HFF-Myc (cell line): Measurements from ENCODE around the gene PLSCR1.
"Not testable (repeated sequence)": the region's sequence is repeated elsewhere in the genome, so short reads cannot be mapped to it uniquely, and the experiment has no call there.

ENCODE experiments used
- DNase-seq: peaks from one replicate; pipeline ENCODE4 v3.0.0-alpha.2; 2011; ENCODE audit warnings: low read depth; ENCODE audit errors: extremely low read depth
- H3K4me3 ChIP-seq: replicated peaks from 2 replicates; pipeline ENCODE4 v1.5.1; 2011; ENCODE audit warnings: low read depth, mild to moderate bottlenecking, control low read depth, low read length
- TF ChIP-seq, protein P1 (sequence below): IDR thresholded peaks from 2 replicates; pipeline ENCODE4 v1.5.1; 2012; ENCODE audit warnings: mild to moderate bottlenecking, low read depth, low read length, control low read depth; ENCODE audit errors: missing control alignments

The PLSCR1 gene

DNA sequence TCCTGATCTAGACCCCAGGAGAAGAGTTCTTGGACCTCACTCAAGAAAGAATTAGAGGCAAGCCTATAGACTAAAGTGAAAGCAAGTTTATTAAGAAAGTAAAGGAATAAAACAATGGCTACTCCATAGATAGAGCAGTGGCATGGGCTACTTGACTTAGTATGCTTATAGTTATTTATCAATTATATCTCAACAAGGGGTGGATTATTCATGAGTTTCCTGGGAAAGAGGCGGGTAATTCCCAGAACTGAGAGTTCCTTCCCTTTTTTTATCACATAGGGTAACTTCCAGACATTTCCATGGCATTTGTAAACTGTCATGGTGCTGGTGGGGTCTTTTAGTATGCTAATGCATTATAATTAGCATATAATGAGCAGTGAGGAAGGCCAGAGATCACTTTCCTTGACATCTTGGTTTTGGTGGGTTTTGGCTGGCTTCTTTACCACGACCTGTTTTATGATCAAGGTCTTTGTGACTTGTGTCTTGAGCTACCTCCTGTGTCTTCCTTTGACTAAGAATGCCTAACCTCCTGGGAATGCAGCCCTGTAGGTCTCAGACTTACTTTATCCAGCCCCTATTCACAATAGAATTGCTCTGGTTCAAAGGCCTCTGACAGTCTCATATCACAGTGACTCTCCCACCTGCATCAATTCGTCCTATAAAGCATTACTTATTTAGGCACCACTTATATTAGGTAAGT, 39.8 kb downstream of the PLSCR1 start:
- no peak for DNase-seq
- H3K4me3 ChIP-seq, result no peak overlapping the region
- TF ChIP-seq, protein P1, sequence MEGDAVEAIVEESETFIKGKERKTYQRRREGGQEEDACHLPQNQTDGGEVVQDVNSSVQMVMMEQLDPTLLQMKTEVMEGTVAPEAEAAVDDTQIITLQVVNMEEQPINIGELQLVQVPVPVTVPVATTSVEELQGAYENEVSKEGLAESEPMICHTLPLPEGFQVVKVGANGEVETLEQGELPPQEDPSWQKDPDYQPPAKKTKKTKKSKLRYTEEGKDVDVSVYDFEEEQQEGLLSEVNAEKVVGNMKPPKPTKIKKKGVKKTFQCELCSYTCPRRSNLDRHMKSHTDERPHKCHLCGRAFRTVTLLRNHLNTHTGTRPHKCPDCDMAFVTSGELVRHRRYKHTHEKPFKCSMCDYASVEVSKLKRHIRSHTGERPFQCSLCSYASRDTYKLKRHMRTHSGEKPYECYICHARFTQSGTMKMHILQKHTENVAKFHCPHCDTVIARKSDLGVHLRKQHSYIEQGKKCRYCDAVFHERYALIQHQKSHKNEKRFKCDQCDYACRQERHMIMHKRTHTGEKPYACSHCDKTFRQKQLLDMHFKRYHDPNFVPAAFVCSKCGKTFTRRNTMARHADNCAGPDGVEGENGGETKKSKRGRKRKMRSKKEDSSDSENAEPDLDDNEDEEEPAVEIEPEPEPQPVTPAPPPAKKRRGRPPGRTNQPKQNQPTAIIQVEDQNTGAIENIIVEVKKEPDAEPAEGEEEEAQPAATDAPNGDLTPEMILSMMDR, result no peak

DNA sequence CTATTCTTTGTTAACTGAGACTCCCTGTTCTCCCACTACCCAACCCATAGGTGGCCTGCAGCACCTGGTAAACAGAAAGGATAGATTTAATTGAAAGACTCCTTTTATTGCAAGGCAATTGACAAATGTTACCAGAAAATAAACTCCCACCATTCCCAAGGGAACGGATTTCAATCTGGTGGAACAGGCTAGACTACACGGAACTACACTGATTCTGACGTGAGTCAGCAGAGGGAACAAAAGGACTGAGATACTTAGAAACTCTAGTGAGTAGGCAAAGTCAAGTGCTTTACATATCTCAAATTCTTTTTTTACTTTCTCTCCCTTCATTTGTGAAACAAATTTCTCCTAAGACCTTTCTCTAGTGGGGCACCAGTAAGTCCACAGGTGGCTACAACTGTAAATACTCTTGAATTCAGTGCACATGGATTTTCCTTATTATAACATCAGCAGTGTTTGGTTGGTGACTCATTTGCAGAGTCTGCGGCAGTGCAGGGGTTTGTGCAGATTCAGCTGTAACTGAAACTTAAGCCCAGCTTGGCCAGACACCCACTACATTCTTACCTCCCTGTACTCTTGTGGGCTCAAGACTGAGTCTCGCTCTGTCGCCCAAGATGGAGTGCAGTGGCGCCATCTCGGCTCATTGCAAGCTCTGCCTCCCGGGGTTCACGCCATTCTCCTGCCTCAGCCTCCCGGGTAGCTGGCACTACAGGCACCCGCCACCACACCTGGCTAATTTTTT, 40.8 kb downstream of the PLSCR1 start:
- TF ChIP-seq, protein P1, result no peak
- no peak overlapping the region for H3K4me3 ChIP-seq
- DNase-seq, result peak; percentile 61

DNA sequence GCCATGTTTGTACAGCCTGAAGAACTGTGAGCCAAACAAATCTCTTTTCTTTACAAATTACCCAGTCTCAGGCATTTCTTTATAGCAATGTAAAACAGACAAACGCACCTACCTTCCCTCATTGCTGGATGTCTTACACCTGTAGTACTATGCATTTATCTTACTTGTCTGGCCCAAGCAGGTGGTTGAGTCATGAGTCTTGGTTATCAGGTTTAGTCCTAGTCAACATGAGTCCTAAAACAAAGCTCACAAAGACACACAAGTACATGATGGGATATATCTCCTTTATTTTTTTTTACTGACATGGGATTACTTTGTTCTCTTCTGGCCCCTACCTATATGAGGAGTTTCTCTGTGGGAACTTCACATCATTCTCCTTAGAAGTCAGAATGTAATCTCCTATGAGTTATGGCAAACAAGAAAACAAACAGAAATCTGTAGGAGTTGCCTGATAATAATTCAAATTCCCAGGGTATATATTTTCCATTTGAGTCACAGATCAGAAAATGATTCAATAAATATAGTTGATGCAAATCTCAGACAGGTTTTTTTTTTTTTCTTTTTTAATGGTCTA, 41.4 kb downstream of the PLSCR1 start:
- TF ChIP-seq, protein P1, result no peak
- DNase-seq, result no peak
- no peak overlapping the region for H3K4me3 ChIP-seq

DNA sequence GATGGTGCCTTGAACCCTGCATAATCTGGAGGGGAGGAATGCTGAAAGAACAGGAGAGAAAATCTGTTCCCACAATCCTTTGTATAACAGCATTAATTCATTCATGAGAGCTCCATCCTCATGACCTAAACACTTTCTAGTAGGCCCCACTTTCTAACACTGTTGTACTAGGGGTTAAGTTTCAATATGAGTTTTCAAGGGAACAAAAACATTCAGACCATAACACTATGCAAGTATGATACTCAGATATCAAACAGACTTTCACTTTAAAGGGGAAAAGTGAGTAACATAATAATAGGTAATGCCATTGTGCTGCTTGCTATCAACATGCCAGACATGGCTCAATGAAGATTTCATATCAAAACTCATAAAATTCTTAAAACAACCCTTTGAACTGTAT, 42.7 kb downstream of the PLSCR1 start:
- no peak for DNase-seq
- H3K4me3 ChIP-seq, result no peak overlapping the region
- TF ChIP-seq, protein P1, result no peak

DNA sequence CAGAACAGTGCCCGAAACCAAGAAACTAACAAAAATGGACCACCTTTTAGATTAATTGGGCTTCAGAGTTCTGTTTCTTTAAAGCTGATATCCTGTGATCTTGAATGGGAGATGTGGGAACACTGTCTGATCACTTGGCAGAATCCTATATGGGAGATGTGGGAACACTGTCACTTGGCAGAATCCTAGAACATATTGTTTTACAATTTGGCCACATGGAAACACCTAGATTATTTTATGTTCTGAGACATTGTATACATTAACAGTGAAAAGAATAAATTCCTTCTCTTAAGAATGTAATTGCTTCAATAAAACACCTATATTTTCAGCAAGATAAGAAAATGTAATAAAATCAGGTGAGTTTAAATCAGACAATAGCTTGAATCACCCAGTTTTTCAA, 44.7 kb downstream of the PLSCR1 start:
- H3K4me3 ChIP-seq, result no peak overlapping the region
- TF ChIP-seq, protein P1, result no peak
- DNase-seq, result no peak

DNA sequence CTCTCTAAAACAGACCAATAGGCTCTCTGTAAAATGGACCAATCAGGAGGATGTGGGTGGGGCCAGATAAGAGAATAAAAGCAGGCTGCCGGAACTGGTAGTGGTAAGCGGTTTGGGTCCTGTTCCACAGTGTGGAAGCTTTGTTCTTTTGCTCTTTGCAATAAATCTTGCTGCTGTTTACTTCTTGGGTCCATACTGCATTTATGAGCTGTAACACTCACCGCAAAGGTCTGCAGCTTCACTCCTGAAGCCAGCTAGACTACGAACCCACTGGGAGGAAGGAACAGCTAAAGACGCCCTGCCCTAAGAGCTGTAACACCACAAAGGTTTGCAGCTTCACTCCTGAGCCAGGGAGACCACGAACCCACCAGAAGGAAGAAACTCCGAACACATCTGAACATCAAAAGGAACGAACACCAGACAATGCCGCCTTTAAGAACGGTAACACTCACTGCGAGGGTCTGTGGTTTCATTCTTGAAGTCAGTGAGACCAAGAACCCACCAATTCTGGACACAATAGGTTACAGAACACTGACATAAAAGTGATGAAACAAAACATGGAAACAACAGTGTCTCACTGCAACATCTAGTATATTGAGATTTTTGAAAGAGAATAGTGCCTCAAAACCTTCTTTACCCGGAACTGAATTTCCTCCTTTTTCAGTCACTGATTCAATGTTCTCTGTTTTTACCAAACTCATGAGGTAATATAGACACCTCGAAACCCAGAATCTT, 46.2 kb downstream of the PLSCR1 start:
- H3K4me3 ChIP-seq, result no peak overlapping the region
- TF ChIP-seq, protein P1, result no peak
- DNase-seq, result no peak

DNA sequence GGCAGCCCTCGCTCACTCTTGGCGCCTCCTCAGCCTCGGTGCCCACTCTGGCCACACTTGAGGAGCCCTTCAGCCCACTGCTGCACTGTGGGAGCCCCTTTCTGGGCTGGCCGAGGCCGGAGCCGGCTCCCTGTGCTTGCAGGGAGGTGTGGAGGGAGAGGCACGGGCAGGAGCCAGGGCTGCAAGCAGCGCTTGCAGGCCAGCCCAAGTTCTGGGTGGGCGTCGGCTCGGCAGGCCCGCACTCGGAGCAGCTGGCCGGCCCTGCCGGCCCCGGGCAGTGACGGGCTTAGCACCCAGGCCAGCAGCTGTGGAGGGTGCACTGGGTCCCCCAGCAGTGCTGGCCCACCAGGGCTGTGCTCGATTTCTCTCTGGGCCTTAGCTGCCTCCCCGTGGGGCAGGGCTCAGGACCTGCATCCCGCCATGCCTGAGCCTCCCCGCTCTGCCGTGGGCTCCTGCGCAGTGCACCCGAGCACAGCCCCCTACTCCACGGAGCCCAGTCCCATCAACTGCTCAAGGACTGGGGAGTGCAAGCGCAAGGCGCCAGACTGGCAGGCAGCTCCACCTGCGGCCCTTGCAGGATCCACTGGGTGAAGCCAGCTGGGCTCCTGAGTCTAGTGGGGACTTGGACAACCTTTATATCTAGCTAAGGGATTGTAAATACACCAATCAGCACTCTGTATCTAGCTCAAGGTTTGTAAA, 47.1 kb downstream of the PLSCR1 start:
- DNase-seq, H3K4me3 ChIP-seq: not testable (repeated sequence)
